NCI-H345 (cell line): ENCODE results near the gene MYOD1.

Experiments used
- DNase-seq: peaks from one replicate; lab custom pipeline; 2025; lab: John Stamatoyannopoulos, UW

MYOD1 gene

GRCh38 chr11:17734986-17735817 lies 15.8 kb downstream of the MYOD1 start:
- peak; percentile 42 for DNase-seq

- no peak for DNase-seq
These were observed 16.6 kb downstream of the MYOD1 start for GRCh38 chr11:17735818-17736578.

GRCh38 chr11:17736579-17736893 lies 17.2 kb downstream of the MYOD1 start:
- no peak for DNase-seq

GRCh38 chr11:17736930-17737817 lies 17.8 kb downstream of the MYOD1 start:
- no peak for DNase-seq

- DNase-seq: no peak
These were observed 19.0 kb downstream of the MYOD1 start for GRCh38 chr11:17738151-17738973.

- no peak for DNase-seq
These were observed 20.6 kb downstream of the MYOD1 start for GRCh38 chr11:17739945-17740338.

GRCh38 chr11:17740649-17741235 lies 21.4 kb downstream of the MYOD1 start:
- DNase-seq: no peak

- no peak for DNase-seq
These were observed 22.1 kb downstream of the MYOD1 start for GRCh38 chr11:17741487-17741886.

- no peak for DNase-seq
These were observed 22.6 kb downstream of the MYOD1 start for GRCh38 chr11:17742019-17742418.

- no peak for DNase-seq
These were observed 23.8 kb downstream of the MYOD1 start for GRCh38 chr11:17743026-17743807.

GRCh38 chr11:17743808-17744119 lies 24.4 kb downstream of the MYOD1 start:
- DNase-seq: no peak

- DNase-seq: no peak
These were observed 25.0 kb downstream of the MYOD1 start for GRCh38 chr11:17744151-17744940.

GRCh38 chr11:17745023-17745772 lies 25.8 kb downstream of the MYOD1 start:
- no peak for DNase-seq

GRCh38 chr11:17746096-17746495 lies 26.7 kb downstream of the MYOD1 start:
- DNase-seq: no peak

GRCh38 chr11:17747131-17747955 lies 28.0 kb downstream of the MYOD1 start:
- DNase-seq: no peak

- no peak for DNase-seq
These were observed 28.7 kb downstream of the MYOD1 start for GRCh38 chr11:17748044-17748443.

- DNase-seq: no peak
These were observed 29.7 kb downstream of the MYOD1 start for GRCh38 chr11:17748761-17749721.
